ENCODE measurements around the gene GSTM3.
"Not testable (repeated sequence)": the region's sequence is repeated elsewhere in the genome, so short reads cannot be mapped to it uniquely, and the experiment has no call there.

Gene GSTM3

DNA sequence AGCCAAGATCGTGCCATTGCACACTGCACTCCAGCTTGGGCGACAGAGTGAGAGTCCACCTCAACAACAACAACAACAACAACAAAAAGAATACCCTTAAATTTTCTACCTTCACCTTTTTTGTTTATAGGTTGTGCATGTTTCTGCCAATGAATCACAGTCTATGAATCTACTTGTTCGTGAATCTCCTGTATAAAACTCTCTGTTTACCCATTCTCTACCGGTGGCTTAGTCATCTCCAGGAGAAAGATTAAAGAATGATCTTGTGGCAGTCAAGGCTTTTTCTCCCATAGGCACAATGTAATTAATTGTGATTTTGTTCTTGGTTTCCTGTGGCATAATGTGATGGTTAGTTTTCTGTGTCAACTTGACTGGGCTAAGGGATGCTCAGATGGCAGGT lies 43.0 kb downstream of the GSTM3 start:
- DNase-seq (ENCODE audit: low read depth, low spot score): not testable (repeated sequence)

DNA sequence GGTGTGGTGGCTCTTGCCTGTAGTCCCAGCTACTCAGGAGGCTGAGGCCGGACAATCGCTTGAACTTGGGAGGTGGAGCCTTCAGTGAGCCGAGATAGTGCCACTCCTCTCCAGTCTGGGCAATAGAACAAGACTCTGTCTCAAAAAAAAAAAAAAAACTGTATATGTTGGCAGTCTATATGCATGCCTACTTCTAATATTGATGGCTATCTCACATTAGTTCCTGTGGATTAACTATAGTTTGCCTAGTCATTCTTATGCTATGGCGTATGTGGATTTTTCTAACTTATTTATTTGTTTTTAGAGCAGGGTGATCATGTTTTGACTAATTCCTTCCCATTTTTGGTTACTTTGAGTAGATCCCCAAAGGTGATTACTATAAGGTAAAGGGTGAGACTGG lies 43.8 kb downstream of the GSTM3 start:
- DNase-seq (ENCODE audit: low read depth, low spot score): no peak

- not testable (repeated sequence) for DNase-seq (ENCODE audit: low read depth, low spot score)
Observed at GRCh38 chr1:109695138-109695537, 45.7 kb downstream of the GSTM3 start.

- not testable (repeated sequence) for DNase-seq (ENCODE audit: low read depth, low spot score)
Observed at GRCh38 chr1:109694400-109694799, 46.4 kb downstream of the GSTM3 start.

- no peak for DNase-seq (ENCODE audit: low read depth, low spot score)
Observed at GRCh38 chr1:109691759-109692158, 49.1 kb downstream of the GSTM3 start.

- DNase-seq (ENCODE audit: low read depth, low spot score): no peak
Observed at GRCh38 chr1:109689844-109690405, 50.9 kb downstream of the GSTM3 start.

- no peak for DNase-seq (ENCODE audit: low read depth, low spot score)
Observed at GRCh38 chr1:109687641-109688499, 53.0 kb downstream of the GSTM3 start, which contains the start of gene GSTM1. Gene GSTM1 (plus strand): TSS chr1:109687817. CDS start chr1:109687874, 57 bp downstream.

GRCh38 chr1:109687109-109687508 lies 53.7 kb downstream of the GSTM3 start:
- not testable (repeated sequence) for DNase-seq (ENCODE audit: low read depth, low spot score)

GRCh38 chr1:109685890-109686289 lies 54.9 kb downstream of the GSTM3 start:
- DNase-seq (ENCODE audit: low read depth, low spot score): not testable (repeated sequence)

- DNase-seq (ENCODE audit: low read depth, low spot score): not testable (repeated sequence)
Observed at GRCh38 chr1:109685399-109685798, 55.4 kb downstream of the GSTM3 start.

DNA sequence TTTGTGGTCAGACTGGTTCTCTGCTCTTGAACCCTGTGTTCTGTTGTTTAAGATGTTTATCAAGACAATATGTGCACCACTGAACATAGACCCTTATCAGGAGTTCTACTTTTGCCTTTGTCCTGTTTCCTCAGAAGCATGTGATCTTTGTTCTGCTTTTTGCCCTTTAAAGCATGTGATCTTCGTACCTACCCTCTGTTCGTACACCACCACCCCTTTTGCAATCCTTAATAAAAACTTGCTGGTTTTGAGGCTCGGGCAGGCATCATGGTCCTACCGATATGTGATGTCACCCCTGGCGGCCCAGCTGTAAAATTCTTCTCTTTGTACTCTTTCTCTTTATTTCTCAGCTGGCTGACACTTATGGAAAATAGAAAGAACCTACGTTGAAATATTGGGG lies 56.1 kb downstream of the GSTM3 start:
- DNase-seq (ENCODE audit: low read depth, low spot score): not testable (repeated sequence)
